HepG2 (cell line): ENCODE results near the gene DMGDH.

ENCODE experiments used
- MAZ ChIP-seq, 2 experiments: sonication (generic) in 1 of 2; formaldehyde crosslinking in 1 of 2; IDR thresholded peaks; 2 replicates each; pipeline versions ENCODE4 v1.5.0 to v1.6.1; 2012 to 2020; ENCODE audit warnings: low read depth in 2 of 2, mild to moderate bottlenecking in 2 of 2, borderline replicate concordance in 1 of 2, improper control_type of control experiment in 1 of 2, low read length in 1 of 2, missing genetic modification reagents in 1 of 2, moderate library complexity in 1 of 2
- POLR2A ChIP-seq, 2 experiments: IDR thresholded peaks; 2 replicates each; pipeline ENCODE4 v1.6.1; 2011; ENCODE audit warnings: low read depth in 2 of 2, low read length in 2 of 2, mild to moderate bottlenecking in 1 of 2, moderate library complexity in 1 of 2; ENCODE audit not compliant: insufficient read depth in 1 of 2
- RAD21 ChIP-seq: fragments of 450-650 bp; formaldehyde crosslinking; IDR thresholded peaks from 2 replicates; pipeline ENCODE4 v1.5.0; 2020; ENCODE audit warnings: mild to moderate bottlenecking
- RXRA ChIP-seq: sonication (generic); formaldehyde crosslinking; IDR thresholded peaks from 2 replicates; pipeline ENCODE4 v1.5.1; 2020; ENCODE audit warnings: missing genetic modification reagents
- THAP8 ChIP-seq: sonication (generic); formaldehyde crosslinking; IDR thresholded peaks from 2 replicates; pipeline ENCODE4 v1.5.1; 2020; ENCODE audit warnings: missing genetic modification reagents, mild to moderate bottlenecking, borderline replicate concordance
- ZFP37 ChIP-seq: sonication (generic); formaldehyde crosslinking; IDR thresholded peaks from 2 replicates; pipeline ENCODE4 v1.4.0; 2020; ENCODE audit warnings: missing genetic modification reagents, borderline replicate concordance
- ZFX ChIP-seq: sonication (generic); formaldehyde crosslinking; IDR thresholded peaks from 2 replicates; pipeline ENCODE4 v1.4.0; 2020; ENCODE audit warnings: mild to moderate bottlenecking, low read depth, missing genetic modification reagents, moderate library complexity
- ZNF556 ChIP-seq: sonication (generic); formaldehyde crosslinking; IDR thresholded peaks from 2 replicates; pipeline ENCODE4 v1.4.0; 2020; ENCODE audit warnings: mild to moderate bottlenecking, missing genetic modification reagents, borderline replicate concordance
- ZNF614 ChIP-seq: IDR thresholded peaks from 2 replicates; pipeline ENCODE4 v1.6.1; 2018; ENCODE audit warnings: missing biosample characterization, missing genetic modification reagents, inconsistent platforms, borderline replicate concordance
- TF ChIP-seq, protein P1 (sequence below): sonication (generic); formaldehyde crosslinking; IDR thresholded peaks from 2 replicates; pipeline ENCODE4 v1.8.1; 2023; ENCODE audit warnings: missing genetic modification reagents, inconsistent platforms, borderline replicate concordance
- TF ChIP-seq, protein P2 (sequence below): sonication (generic); formaldehyde crosslinking; IDR thresholded peaks from 2 replicates; pipeline ENCODE4 v1.8.1; 2023; ENCODE audit warnings: mild to moderate bottlenecking, missing genetic modification reagents, borderline replicate concordance
- TF ChIP-seq, protein P3 (sequence below): sonication (generic); formaldehyde crosslinking; IDR thresholded peaks from 2 replicates; pipeline ENCODE4 v1.5.0; 2020; ENCODE audit warnings: mild to moderate bottlenecking, missing genetic modification reagents, moderate library complexity

- no peak for TF ChIP-seq MAZ (IDR thresholded peaks at IDR 0.05; ENCODE audit: borderline replicate concordance, low read depth, low read length)
- no peak for TF ChIP-seq MAZ (CRISPR knock-in tag; IDR thresholded peaks at IDR 0.05; ENCODE audit: low read depth)
- no peak for TF ChIP-seq ZFX
- TF ChIP-seq POLR2A (IDR thresholded peaks at IDR 0.05; ENCODE audit: insufficient read depth in 1 of 2, low read depth in 2 of 2, low read length in 2 of 2) = no peak
- no peak for TF ChIP-seq RXRA (CRISPR knock-in tag)
- TF ChIP-seq RAD21 (CRISPR knock-in tag) = no peak
- no peak for TF ChIP-seq THAP8
- TF ChIP-seq ZNF556 = no peak
- TF ChIP-seq ZNF614 (CRISPR knock-in tag) = no peak
- TF ChIP-seq, protein P1, sequence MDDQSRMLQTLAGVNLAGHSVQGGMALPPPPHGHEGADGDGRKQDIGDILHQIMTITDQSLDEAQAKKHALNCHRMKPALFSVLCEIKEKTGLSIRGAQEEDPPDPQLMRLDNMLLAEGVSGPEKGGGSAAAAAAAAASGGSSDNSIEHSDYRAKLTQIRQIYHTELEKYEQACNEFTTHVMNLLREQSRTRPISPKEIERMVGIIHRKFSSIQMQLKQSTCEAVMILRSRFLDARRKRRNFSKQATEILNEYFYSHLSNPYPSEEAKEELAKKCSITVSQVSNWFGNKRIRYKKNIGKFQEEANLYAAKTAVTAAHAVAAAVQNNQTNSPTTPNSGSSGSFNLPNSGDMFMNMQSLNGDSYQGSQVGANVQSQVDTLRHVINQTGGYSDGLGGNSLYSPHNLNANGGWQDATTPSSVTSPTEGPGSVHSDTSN (CRISPR knock-in tag) = no peak
- TF ChIP-seq, protein P2, sequence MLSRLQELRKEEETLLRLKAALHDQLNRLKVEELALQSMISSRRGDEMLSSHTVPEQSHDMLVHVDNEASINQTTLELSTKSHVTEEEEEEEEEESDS (CRISPR knock-in tag) = no peak
- TF ChIP-seq, protein P3, sequence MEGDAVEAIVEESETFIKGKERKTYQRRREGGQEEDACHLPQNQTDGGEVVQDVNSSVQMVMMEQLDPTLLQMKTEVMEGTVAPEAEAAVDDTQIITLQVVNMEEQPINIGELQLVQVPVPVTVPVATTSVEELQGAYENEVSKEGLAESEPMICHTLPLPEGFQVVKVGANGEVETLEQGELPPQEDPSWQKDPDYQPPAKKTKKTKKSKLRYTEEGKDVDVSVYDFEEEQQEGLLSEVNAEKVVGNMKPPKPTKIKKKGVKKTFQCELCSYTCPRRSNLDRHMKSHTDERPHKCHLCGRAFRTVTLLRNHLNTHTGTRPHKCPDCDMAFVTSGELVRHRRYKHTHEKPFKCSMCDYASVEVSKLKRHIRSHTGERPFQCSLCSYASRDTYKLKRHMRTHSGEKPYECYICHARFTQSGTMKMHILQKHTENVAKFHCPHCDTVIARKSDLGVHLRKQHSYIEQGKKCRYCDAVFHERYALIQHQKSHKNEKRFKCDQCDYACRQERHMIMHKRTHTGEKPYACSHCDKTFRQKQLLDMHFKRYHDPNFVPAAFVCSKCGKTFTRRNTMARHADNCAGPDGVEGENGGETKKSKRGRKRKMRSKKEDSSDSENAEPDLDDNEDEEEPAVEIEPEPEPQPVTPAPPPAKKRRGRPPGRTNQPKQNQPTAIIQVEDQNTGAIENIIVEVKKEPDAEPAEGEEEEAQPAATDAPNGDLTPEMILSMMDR = no peak
- TF ChIP-seq ZFP37 (CRISPR knock-in tag) = no peak
Measured at GRCh38 chr5:79014631-79015030, 54.8 kb downstream of the DMGDH start.
